ENCODE measurements around the gene CHST15.

Gene CHST15

DNA sequence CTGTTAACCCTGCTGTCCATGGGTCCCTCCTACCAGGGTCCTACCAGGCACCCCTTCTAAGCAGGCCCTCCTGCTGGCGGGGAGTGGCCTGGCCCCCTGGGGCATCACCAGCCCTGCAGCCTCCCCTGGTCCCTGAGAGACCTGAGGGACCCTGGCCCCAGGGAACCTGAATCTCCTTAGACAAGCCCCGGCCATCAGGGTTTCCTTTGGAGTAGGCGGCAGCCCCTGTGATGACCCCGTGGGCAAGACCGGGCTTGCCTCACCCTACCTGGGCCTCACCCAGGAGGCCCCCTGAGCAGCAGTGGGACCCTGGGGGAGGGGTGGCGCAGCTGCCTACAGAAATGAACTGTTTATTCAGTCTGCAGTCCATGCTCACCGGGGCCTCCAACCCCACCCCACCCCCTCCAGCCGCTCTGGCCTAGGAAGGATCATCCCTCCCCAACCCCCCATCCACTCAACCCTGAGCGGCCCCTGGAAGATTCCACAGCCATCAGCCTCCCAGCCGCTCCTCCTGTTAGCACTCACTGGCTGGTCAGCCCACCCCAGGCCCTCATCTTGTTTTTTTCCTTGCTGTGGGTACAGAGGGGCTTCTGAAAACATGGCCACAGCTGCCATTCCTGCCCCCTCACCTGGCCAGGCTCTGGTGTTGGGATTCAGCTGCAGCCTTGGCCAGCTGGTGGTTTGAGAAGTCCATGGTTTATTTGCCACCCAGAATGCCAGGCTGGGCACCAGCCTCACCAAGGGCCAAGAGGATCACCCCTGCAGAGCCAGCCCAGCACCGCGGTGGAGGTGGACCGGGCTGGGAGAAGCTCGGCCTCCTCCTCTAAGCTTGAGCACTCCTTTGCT, 34.8 kb upstream of the CHST15 start:
- TF ChIP-seq GATA2 (IDR thresholded peaks at IDR 0.05; ENCODE audit: low read depth, low read length): no peak
- no peak for TF ChIP-seq GATA3 (IDR thresholded peaks at IDR 0.05; ENCODE audit: low read depth, low read length)

- no peak for TF ChIP-seq GATA2 (IDR thresholded peaks at IDR 0.05; ENCODE audit: low read depth, low read length)
- no peak for TF ChIP-seq GATA3 (IDR thresholded peaks at IDR 0.05; ENCODE audit: low read depth, low read length)
These were observed 34.2 kb upstream of the CHST15 start for GRCh38 chr10:124127563-124127962.

DNA sequence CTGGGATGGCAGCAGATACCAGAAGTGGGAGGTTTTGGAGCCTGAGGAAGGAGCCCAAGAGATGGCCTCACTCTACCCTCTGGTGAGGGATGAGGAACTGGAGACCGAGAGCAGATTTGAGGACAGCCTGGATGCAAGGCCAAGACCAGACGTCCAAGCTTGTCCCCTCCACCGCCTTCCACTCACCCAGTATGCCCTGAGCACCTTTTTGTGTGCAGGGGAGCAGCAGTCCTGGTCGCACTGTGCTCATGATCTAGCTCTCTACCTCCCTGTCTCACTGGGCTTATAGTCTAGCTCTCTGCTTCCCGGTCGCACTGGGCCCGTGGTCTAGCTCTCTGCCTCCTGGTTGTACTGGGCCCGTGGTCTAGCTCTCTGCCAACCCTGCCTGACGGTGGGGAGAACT, 33.6 kb upstream of the CHST15 start:
- TF ChIP-seq GATA2 (IDR thresholded peaks at IDR 0.05; ENCODE audit: low read depth, low read length): no peak
- TF ChIP-seq GATA3 (IDR thresholded peaks at IDR 0.05; ENCODE audit: low read depth, low read length): no peak

DNA sequence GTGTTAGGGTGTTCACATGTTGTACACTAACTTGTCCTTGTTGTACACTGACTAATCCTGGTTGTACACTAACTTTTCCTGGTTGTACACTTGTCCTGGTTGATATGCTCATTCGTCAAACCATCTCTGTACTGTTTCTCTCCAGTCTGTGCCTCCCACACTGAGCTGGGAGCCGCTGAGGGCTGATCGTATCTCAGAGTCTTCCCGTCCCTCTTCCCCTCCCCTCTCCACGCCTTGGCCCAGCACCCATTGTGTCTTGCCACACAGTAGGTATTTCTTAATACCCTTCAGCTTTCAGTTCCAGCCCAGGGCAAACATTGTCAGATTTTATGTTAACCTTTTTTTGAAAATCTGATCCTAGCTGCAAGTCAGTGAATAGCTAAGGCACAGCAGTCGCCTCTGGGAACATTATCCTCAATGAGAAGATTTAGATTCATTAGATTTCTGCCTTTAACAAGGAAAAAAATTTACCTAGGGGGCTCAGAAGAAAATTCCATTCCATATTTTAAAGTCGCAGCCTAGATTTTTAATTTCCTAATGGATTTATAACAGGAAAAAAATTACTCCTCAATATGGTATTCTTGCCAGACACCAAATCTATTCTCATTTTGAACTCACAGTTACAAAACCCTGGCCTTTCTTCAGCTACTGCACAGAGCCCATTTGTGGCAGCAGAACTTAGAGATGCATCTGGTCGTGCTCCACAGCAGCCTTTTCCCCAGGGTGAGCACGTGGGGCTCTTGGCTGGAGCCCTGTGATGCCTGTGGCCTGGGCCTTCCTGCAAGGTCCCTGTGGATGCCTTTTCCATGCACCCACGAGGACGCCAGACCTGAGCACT, 33.0 kb upstream of the CHST15 start:
- TF ChIP-seq GATA2 (IDR thresholded peaks at IDR 0.05; ENCODE audit: low read depth, low read length) (no peak), GATA3 (IDR thresholded peaks at IDR 0.05; ENCODE audit: low read depth, low read length) (no peak)

DNA sequence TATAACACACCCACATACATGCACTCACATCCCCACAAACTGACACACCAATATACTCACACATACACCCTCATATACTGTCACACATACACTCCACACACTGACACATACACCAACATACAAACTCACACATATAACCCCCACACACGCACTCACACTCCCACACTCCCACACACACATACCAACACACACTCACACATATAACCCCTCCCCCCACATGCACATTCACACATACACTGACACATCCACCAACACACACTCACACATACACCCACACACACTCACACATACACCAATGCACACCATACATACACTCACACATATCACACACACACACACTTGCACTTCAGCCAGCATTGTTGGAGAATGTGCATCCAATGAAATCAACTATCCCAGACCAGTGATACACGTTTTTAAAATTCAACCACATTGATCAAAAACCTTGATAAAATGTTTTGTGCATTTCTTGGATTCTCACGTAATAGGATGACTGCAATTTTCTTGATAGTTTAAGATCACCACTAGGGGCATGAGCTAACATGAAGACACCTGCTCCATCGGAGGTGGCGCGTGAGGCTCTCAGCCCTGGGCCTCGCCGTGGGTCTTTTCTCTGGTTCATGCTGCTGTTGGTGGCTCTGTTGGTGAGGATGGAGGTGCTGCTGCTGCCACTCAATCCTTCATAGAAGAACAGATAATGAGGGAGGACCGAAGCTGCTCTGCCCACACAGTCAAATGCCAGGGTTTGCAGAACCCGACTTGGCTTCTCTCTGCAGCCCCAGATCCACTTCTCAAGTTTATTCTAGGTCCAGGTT, 32.1 kb upstream of the CHST15 start:
- TF ChIP-seq GATA3 (IDR thresholded peaks at IDR 0.05; ENCODE audit: low read depth, low read length) (no peak), GATA2 (IDR thresholded peaks at IDR 0.05; ENCODE audit: low read depth, low read length) (no peak)

DNA sequence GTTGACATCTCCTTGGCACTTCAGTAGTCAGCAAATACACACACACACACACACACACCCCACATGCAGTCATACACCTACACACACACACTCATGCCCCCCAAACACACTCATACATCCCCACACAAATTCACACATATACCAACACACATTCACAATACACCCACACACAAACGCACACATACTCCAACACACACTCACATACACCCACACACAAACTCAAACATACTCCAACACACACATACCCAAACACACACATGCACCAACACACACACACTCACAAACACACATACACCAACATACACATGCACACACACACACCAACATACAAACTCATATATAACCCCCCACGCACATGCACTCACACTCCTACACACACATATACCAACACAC, 31.4 kb upstream of the CHST15 start:
- no peak for TF ChIP-seq GATA3 (IDR thresholded peaks at IDR 0.05; ENCODE audit: low read depth, low read length)

DNA sequence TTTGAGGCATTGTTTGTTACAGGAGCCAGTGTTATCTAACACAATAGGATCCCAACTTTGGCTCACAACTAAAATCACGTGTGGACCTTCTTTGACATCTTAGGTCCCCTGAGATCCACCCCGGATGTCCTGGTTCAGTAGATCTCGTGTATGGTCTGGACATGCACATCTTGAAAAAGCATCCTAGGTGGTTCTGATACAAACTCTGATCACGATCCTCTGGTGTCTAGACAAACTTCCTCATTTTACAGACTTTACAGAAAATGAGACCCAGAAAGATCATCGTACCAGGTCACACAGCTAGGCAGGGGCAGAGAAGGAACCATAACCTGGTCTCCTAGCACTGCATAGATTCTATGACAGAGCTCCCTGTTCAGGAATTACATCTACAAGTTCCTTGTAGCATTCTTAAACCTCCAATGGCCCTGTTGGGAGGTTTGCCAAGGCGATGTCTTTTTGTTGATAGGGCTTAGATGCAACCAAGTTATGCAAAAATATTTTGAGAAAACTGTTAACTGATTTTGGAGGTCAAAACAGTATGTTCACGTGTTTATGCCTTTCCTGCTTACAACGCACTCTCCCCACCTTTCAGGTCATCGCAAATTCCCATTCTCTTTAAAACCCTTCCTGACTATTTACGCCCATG, 30.8 kb upstream of the CHST15 start:
- TF ChIP-seq GATA2 (IDR thresholded peaks at IDR 0.05; ENCODE audit: low read depth, low read length) (no peak), GATA3 (IDR thresholded peaks at IDR 0.05; ENCODE audit: low read depth, low read length) (no peak)

DNA sequence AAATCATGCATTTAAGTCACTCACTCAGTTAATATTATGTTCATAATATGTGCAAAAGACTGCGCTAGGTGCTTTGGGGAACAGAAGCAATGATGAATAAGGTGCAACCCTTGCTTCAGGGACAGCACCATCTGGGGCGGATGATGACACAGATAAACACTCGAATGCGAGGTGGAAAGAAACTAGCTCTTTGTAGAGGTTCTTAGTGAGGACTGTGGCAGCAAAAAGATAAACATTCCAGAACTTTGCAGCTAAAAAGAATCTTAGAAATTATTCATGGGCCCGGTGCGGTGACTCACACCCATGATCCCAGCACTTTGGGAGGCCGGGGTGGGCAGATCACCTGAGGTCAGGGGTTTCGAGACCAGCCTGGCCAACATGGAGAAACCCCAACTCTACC, 29.8 kb upstream of the CHST15 start:
- TF ChIP-seq GATA3 (IDR thresholded peaks at IDR 0.05; ENCODE audit: low read depth, low read length): no peak
- TF ChIP-seq GATA2 (IDR thresholded peaks at IDR 0.05; ENCODE audit: low read depth, low read length): no peak

- TF ChIP-seq GATA2 (IDR thresholded peaks at IDR 0.05; ENCODE audit: low read depth, low read length) (no peak), GATA3 (IDR thresholded peaks at IDR 0.05; ENCODE audit: low read depth, low read length) (no peak)
These were observed 28.8 kb upstream of the CHST15 start for GRCh38 chr10:124122211-124122610.

- TF ChIP-seq GATA3 (IDR thresholded peaks at IDR 0.05; ENCODE audit: low read depth, low read length) (no peak), GATA2 (IDR thresholded peaks at IDR 0.05; ENCODE audit: low read depth, low read length) (no peak)
These were observed 27.1 kb upstream of the CHST15 start for GRCh38 chr10:124120410-124121061.

DNA sequence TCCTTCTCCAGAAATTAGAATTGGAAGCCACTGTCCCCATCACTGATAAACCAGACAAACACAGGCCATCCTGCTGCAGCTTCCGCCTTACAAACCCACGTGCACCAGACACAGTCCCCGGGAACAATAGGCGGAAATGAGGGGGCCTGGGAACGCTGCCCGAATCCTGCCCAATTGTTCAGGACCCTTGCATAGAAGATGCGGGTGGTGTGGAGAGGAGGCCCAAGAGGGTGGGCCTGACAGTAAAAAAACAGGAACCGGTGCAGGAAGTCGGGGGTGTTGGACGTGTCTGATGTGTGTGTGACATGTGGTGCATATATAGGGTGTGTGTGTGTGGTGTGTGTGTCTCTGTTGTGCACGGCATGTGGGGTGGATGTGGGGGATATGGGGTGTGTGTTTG, 26.5 kb upstream of the CHST15 start:
- no peak for TF ChIP-seq GATA2 (IDR thresholded peaks at IDR 0.05; ENCODE audit: low read depth, low read length)

GRCh38 chr10:124119216-124119615, 25.8 kb upstream of the CHST15 start:
- TF ChIP-seq GATA2 (IDR thresholded peaks at IDR 0.05; ENCODE audit: low read depth, low read length) (no peak), GATA3 (IDR thresholded peaks at IDR 0.05; ENCODE audit: low read depth, low read length) (no peak)

GRCh38 chr10:124117833-124118232, 24.4 kb upstream of the CHST15 start:
- TF ChIP-seq GATA3 (IDR thresholded peaks at IDR 0.05; ENCODE audit: low read depth, low read length) (no peak), GATA2 (IDR thresholded peaks at IDR 0.05; ENCODE audit: low read depth, low read length) (no peak)
